Common myeloid progenitor, CD34-positive (primary cell): Measurements from ENCODE around the gene MYO3A.

ENCODE experiments used
- CTCF ChIA-PET: fragments of 350-600 bp; sonication (Branson Sonifier 250); formaldehyde crosslinking; loops from one replicate; lab custom pipeline; 2021; ENCODE audit warnings: antibody characterized with exemption; lab: Charles Lee
- POLR2A ChIA-PET: fragments of 350-600 bp; sonication (Branson Sonifier 250); formaldehyde crosslinking; loops from one replicate; lab custom pipeline; 2021; ENCODE audit warnings: antibody characterized with exemption; lab: Charles Lee
- DNase-seq, 3 donors: peaks; one replicate each; pipeline versions ENCODE4 v3.0.0 to v3.0.0-alpha.2; 2013
- H3K27ac ChIP-seq, 2 experiments: 1 replicate in 1 of 2; 2 replicates in 1 of 2; pipeline ENCODE4 v1.7.0; 2013; ENCODE audit warnings: inconsistent platforms in 2 of 2, low read length in 2 of 2, mild to moderate bottlenecking in 2 of 2, low read depth in 1 of 2, moderate library complexity in 1 of 2; ENCODE audit not compliant: severe bottlenecking in 2 of 2, insufficient read depth in 1 of 2, poor library complexity in 1 of 2
- H3K27me3 ChIP-seq, 5 experiments: replicated peaks in 2 of 5; 1 replicate in 3 of 5; 2 replicates in 2 of 5; pipeline versions ENCODE4 v1.6.1 to v1.7.0; 2013; ENCODE audit warnings: low read length in 4 of 5, mild to moderate bottlenecking in 2 of 5, moderate library complexity in 2 of 5, inconsistent platforms in 1 of 5; ENCODE audit not compliant: insufficient read depth in 5 of 5, control insufficient read depth in 4 of 5
- H3K36me3 ChIP-seq, 4 experiments: 1 replicate in 2 of 4; 2 replicates in 2 of 4; pipeline versions ENCODE4 v1.6.1 to v1.7.0; 2013; ENCODE audit warnings: low read length in 3 of 4, control low read depth in 1 of 4, mild to moderate bottlenecking in 1 of 4; ENCODE audit not compliant: control insufficient read depth in 4 of 4, insufficient read depth in 4 of 4
- H3K4me1 ChIP-seq, 4 experiments: 1 replicate in 3 of 4; 2 replicates in 1 of 4; pipeline versions ENCODE4 v1.6.1 to v1.7.1; 2013; ENCODE audit warnings: low read length in 3 of 4, mild to moderate bottlenecking in 3 of 4, control low read depth in 1 of 4, inconsistent platforms in 1 of 4, moderate library complexity in 1 of 4; ENCODE audit not compliant: control insufficient read depth in 4 of 4, insufficient read depth in 4 of 4; ENCODE audit errors: control extremely low read depth in 1 of 4
- H3K4me3 ChIP-seq, 7 experiments: 1 replicate in 4 of 7; 2 replicates in 3 of 7; pipeline versions ENCODE4 v1.5.1 to v1.7.0; 2013; ENCODE audit warnings: mild to moderate bottlenecking in 7 of 7, low read length in 6 of 7, moderate library complexity in 6 of 7, inconsistent platforms in 2 of 7, low read depth in 2 of 7, control low read depth in 1 of 7; ENCODE audit not compliant: insufficient read depth in 4 of 7, control insufficient read depth in 1 of 7; ENCODE audit errors: extremely low read depth in 1 of 7
- H3K9me3 ChIP-seq, 5 experiments: 1 replicate in 4 of 5; 2 replicates in 1 of 5; pipeline versions ENCODE4 v1.6.1 to v1.7.1; 2013; ENCODE audit warnings: low read length in 4 of 5, mild to moderate bottlenecking in 2 of 5, inconsistent platforms in 1 of 5, low read depth in 1 of 5, moderate library complexity in 1 of 5; ENCODE audit not compliant: control insufficient read depth in 4 of 5, insufficient read depth in 2 of 5; ENCODE audit errors: control extremely low read depth in 1 of 5
- WGBS: methylation state at CpG from one replicate; pipeline ENCODE4 v1.1.5; 2013; ENCODE audit not compliant: insufficient coverage; 5-methylcytosine and 5-hydroxymethylcytosine counted together

Gene MYO3A

DNA sequence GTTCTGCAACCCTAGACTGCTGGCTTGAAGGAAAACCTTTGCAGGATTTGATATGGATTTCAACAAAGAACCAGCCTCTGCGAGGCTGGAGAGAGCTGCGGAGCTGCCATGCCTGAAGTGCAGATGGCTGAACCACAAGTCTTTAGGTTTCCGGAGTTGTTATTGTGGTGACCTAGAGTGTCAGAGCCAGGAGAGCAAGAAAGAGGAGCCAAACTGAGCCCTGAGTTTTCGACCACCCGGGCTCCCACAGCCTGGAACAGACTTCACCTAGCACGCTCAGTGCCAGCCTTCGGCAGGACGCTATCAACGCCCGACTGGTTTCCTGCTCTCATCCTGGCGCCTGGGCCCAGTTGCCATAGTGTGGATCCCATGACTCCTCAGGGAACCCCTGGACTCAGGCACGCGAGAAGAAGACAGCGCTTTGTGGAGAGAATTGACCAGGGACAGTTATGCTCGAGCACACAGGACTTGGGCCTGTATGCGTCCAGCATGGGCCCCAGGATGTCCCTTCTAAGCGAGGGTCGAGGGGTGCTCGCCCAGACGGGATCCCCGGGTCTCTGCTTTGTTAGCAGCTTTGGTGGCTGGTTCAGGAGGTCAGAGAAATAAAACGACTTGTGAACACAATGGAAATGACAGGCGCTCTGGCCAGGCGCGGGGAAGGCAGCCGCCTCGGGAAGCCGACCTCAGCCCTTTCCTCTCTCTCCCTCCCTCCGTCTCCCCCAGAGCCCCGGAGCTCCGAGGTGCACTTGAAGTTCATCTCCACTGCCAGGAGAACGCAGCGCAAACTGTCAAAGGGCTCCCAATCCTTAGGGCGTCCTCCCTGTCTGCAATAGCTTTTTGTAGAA, 280.7 kb downstream of the MYO3A start:
- Histone ChIP-seq H3K27me3 (peaks cover 11 to 100% (median 69%) of the 10 kb centered on the region in 5 experiments), H3K4me3 (peak overlapping the region in 3 of 7 experiments; percentile 26 to 54 (median 46)), H3K27ac (no peak overlapping the region), H3K4me1 (peaks cover 0 to 42% (median 32%) of the 10 kb centered on the region in 4 experiments), H3K9me3 (peaks cover 0 to 5% (median 3%) of the 10 kb centered on the region in 5 experiments), H3K36me3 (no peaks in the 10 kb centered on the region)
- peak in 2 of 3 donors; percentile 33 to 38 for DNase-seq
- ChIA-PET CTCF (no interaction called here), POLR2A (no interaction called here)
- WGBS, result 3% methylated on average over 34 of the region's 34 CpGs

DNA sequence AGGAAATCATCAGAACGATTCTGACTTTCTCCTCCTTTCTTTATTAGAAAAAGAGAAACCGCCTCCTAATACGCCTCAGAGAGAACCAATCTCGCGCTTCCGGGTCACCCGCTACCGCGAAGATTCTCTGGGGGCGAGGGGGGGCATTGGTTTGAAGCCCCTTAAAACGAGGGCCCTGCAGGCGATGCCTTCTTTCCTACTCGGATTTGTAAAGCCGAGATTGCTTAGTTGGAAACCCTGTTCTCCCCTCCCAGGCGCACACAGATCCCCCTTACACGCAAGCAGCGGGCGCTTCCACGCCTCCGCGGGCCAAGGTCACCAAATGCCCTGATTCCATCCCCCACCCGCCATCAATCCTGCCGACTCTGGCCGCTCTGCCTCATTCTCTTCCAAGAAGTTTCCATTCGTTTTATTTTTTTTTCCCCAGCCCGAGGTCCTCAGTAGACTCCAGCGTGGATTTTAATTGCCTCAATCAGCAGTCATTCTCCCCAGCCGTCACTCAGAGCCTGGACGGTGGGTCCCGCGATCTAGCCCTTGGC, 281.4 kb downstream of the MYO3A start:
- peaks cover 0 to 5% (median 3%) of the 10 kb centered on the region in 5 experiments for H3K9me3 ChIP-seq
- WGBS, result 4% methylated on average over 28 of the region's 31 CpGs
- ChIA-PET CTCF (interaction anchor here (0.6 to 1.3 kb wide), 2 partner anchors 10 to 18 kb away, joined by 3 to 5 read pairs; no protein-coding TSS in a partner anchor), POLR2A (no interaction called here)
- H3K27me3 ChIP-seq, result peaks cover 15 to 100% (median 71%) of the 10 kb centered on the region in 5 experiments
- peak overlapping the region in 4 of 7 experiments; percentile 20 to 54 (median 36) for H3K4me3 ChIP-seq
- DNase-seq, result peak in 1 of 3 donors; percentile 8
- peaks cover 0 to 42% (median 32%) of the 10 kb centered on the region in 4 experiments for H3K4me1 ChIP-seq
- no peaks in the 10 kb centered on the region for H3K36me3 ChIP-seq
- H3K27ac ChIP-seq, result no peak overlapping the region

DNA sequence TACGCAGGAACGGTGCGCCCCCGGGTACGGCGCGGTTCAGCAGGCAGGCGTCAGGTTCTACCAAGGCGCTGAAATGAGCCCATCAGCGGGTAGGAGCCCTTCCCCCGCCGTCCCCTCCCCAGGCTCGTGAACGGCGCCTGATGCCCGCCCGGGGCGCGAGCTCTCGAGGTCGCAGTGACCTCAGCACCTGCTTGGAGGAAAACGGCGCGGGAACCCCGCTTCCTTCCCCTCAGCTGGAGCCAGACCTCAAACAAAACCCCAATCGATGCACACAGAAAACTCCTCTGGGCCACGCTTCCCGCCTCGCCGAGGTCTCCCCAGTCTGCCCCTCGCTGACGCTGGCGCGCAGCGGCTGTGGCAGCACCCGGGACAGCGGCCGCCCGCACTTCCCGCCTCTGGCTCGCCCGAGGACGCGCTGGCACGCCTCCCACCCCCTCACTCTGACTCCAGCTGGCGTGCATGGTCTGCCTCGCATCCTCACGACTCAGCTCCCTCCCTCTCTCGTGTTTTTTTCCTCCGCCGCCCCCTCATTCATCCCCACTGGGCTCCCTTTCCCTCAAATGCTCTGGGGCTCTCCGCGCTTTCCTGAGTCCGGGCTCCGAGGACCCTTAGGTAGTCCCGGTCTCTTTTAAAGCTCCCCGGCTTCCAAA, 282.0 kb downstream of the MYO3A start:
- no peaks in the 10 kb centered on the region for H3K36me3 ChIP-seq
- ChIA-PET CTCF (interaction anchor here (0.6 to 1.3 kb wide), 2 partner anchors 10 to 17 kb away, joined by 3 to 5 read pairs; no protein-coding TSS in a partner anchor), POLR2A (no interaction called here)
- H3K9me3 ChIP-seq, result peaks cover 0 to 6% (median 3%) of the 10 kb centered on the region in 5 experiments
- H3K4me3 ChIP-seq, result peak overlapping the region in 4 of 7 experiments; percentile 20 to 46 (median 33)
- peaks cover 20 to 100% (median 70%) of the 10 kb centered on the region in 5 experiments for H3K27me3 ChIP-seq
- H3K4me1 ChIP-seq, result peaks cover 0 to 42% (median 32%) of the 10 kb centered on the region in 4 experiments
- no peak overlapping the region for H3K27ac ChIP-seq
- peak; percentile 52 to 84 (median 83) for DNase-seq
- WGBS, result under 1% methylated on average over 52 of the region's 57 CpGs

DNA sequence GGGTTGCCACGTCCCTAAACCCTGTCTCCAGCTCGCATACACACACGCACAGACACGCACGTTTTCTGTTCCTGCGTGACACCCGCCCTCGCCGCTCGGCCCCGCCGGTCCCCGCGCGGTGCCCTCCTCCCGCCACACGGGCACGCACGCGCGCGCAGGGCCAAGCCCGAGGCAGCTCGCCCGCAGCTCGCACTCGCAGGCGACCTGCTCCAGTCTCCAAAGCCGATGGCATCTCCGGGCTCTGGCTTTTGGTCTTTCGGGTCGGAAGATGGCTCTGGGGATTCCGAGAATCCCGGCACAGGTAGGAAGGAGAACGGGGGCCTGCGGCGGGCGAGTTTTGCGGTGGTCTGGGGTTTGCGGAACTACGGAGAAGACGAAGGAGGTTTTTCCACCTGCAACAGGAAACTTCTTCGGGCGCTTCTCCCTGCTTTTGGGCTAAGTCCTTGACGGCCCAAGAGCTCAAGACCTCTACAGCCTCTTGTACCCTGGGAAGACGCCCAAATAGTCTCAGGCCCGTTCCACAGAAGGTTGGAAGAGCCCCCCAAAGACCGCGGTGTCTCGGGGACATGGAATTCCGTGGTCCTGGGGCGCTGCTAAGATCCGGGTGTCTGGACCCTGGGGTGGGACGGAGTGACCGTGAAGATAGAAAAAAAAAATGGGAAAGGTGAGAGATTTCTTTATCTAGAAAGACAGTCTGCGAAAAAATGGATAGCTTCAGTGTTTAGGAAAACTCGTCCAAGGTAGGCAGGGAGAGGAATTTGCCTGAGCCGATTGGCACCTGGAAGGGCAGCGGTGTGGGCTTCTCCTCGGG, 282.8 kb downstream of the MYO3A start, which contains the start of gene GAD2:
Gene GAD2 (plus strand): TSS at position 190 of the 811 bp plus-strand sequence. CDS start 36 bp downstream, at position 226.
- peak in 1 of 3 donors; percentile 27 for DNase-seq
- peaks cover 0 to 42% (median 31%) of the 10 kb centered on the region in 4 experiments for H3K4me1 ChIP-seq
- ChIA-PET POLR2A (no interaction called here), CTCF (interaction anchor here (1.3 kb wide), 1 partner anchor 16 kb away, joined by 3 read pairs; no protein-coding TSS in a partner anchor)
- no peak within 1 kb of the TSS for H3K27ac ChIP-seq
- peaks cover 0 to 6% (median 3%) of the 10 kb centered on the region in 5 experiments for H3K9me3 ChIP-seq
- no peaks in the 10 kb centered on the region for H3K36me3 ChIP-seq
- 2% methylated on average over 54 of the region's 60 CpGs for WGBS
- H3K27me3 ChIP-seq, result peaks cover 23 to 100% (median 72%) of the 10 kb centered on the region in 5 experiments
- H3K4me3 ChIP-seq, result peak within 1 kb of the TSS in 4 of 7 experiments; percentile 20 to 53 (median 35)

DNA sequence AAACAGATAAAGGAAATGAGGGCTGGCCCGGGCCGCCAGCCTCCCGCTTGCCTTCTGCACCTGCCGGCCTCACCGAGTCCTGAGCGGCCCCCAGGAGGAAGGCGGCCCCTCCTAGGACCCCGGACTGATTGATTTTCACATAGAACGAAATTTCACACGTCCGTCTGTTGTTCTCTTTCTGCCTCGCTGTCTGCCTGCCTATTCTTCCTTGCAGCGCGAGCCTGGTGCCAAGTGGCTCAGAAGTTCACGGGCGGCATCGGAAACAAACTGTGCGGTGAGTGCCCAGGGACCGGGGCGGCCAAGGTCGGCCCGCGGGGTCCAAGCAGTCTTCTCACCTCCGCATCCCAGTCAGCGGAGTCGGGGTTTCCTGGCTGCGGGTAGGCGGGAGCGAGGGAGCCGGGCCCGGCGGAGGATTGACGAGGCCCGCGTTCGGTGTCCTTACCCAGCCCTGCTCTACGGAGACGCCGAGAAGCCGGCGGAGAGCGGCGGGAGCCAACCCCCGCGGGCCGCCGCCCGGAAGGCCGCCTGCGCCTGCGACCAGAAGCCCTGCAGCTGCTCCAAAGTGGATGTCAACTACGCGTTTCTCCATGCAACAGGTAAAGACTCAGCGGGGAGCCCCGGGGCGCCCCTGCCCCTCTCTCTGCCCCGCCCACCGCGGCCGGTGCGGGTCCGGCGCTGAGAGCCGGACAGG, 283.5 kb downstream of the MYO3A start:
- peak overlapping the region in 3 of 7 experiments; percentile 17 to 53 (median 36) for H3K4me3 ChIP-seq

DNA sequence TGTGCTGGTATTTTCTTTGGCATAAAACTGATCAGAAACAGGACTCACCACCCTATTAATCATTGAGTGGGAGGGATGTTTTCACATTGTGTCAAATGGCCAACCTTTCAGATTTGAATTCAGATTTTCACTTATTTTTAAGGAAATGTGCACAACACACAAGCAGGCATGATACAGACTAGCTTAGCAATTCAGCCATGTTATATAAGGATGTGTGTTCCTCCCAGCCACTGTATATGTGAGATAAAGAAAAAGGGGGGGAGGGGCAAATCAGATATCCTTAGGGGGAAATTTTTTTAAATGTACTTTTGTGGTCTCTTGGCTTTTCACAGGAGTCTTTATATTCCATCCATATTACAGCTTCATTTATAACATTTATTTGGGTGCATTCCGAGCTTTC, 285.6 kb downstream of the MYO3A start:
- ChIA-PET CTCF (no interaction called here), POLR2A (no interaction called here)
- no peaks in the 10 kb centered on the region for H3K36me3 ChIP-seq
- peaks cover 31 to 99% (median 76%) of the 10 kb centered on the region in 5 experiments for H3K27me3 ChIP-seq
- 100% methylated on average over 1 of the region's 1 CpG for WGBS
- no peak overlapping the region for H3K4me3 ChIP-seq
- H3K9me3 ChIP-seq, result peaks cover 0 to 3% (median 0%) of the 10 kb centered on the region in 5 experiments
- peaks cover 0 to 38% (median 26%) of the 10 kb centered on the region in 4 experiments for H3K4me1 ChIP-seq
- no peak for DNase-seq
- H3K27ac ChIP-seq, result no peak overlapping the region

More for the DNA sequence above, 283.5 kb downstream of the MYO3A start:
- H3K27me3 ChIP-seq, result peaks cover 28 to 100% (median 78%) of the 10 kb centered on the region in 5 experiments
- no peaks in the 10 kb centered on the region for H3K36me3 ChIP-seq
- 2% methylated on average over 59 of the region's 64 CpGs for WGBS
- peak in 2 of 3 donors; percentile 19 to 38 for DNase-seq
- no peak overlapping the region for H3K27ac ChIP-seq
- H3K9me3 ChIP-seq, result peaks cover 0 to 6% (median 3%) of the 10 kb centered on the region in 5 experiments
- CTCF ChIA-PET, result no interaction called here
- POLR2A ChIA-PET, result no interaction called here
- peaks cover 0 to 42% (median 30%) of the 10 kb centered on the region in 4 experiments for H3K4me1 ChIP-seq
